GM12892 (cell line): ENCODE data around the gene GLTP.

Experiments used
- POLR2A ChIP-seq: IDR thresholded peaks from 2 replicates; pipeline ENCODE4 v1.6.1; 2011; ENCODE audit warnings: low read depth, low read length, control low read depth
- POLR2AphosphoS5 ChIP-seq: IDR thresholded peaks from 2 replicates; pipeline ENCODE4 v1.6.1; 2011; ENCODE audit warnings: low read depth, low read length, control low read depth

GRCh38 chr12:109841356-109841755 is 39.0 kb downstream of the GLTP start:
- no peak for TF ChIP-seq POLR2A
- no peak for TF ChIP-seq POLR2AphosphoS5
